Activated CD8-positive, alpha-beta T cell treated with anti-CD3 and anti-CD28 coated beads for 36 hours (primary cell): ENCODE data around the gene SLC1A5. TPM values are rescaled to one million over a fixed set of nuclear protein-coding genes. Genes with fewer than 3 reads are reported as not detected.

Source experiments
- ATAC-seq: fragments of 200-7000 bp; cut with Tn5 transposase; one replicate; pipeline ENCODE4 v1.10.0; 2021; ENCODE audit warnings: mild to moderate bottlenecking, moderate library complexity
- CTCF ChIA-PET: fragments of 350-600 bp; sonication (Branson Sonifier 250); formaldehyde crosslinking; loops from one replicate; lab custom pipeline; 2021; ENCODE audit warnings: antibody characterized with exemption; lab: Charles Lee
- POLR2A ChIA-PET: fragments of 350-600 bp; sonication (Branson Sonifier 250); formaldehyde crosslinking; loops from one replicate; lab custom pipeline; 2021; ENCODE audit warnings: antibody characterized with exemption; lab: Charles Lee
- DNase-seq: peaks from one replicate; pipeline ENCODE4 v3.0.0-alpha.2; 2020
- H3K27ac Mint-ChIP-seq: one replicate; pipeline ENCODE4 v1.8.0; 2021; ENCODE audit warnings: mild to moderate bottlenecking, mixed read lengths
- H3K27me3 Mint-ChIP-seq: one replicate; pipeline ENCODE4 v1.8.0; 2021; ENCODE audit warnings: mixed read lengths
- H3K36me3 Mint-ChIP-seq: one replicate; pipeline ENCODE4 v1.8.0; 2021; ENCODE audit warnings: low read depth, mixed read lengths
- H3K4me1 Mint-ChIP-seq: one replicate; pipeline ENCODE4 v1.8.0; 2021; ENCODE audit warnings: low read depth, mixed read lengths
- H3K4me3 Mint-ChIP-seq: one replicate; pipeline ENCODE4 v1.8.0; 2021; ENCODE audit warnings: mild to moderate bottlenecking, moderate library complexity, mixed read lengths
- H3K9me3 Mint-ChIP-seq: one replicate; pipeline ENCODE4 v1.8.0; 2021; ENCODE audit warnings: mixed read lengths
- intact Hi-C: fragments of 100-400 bp; cut with micrococcal nuclease; formaldehyde crosslinking; loops from one replicate; pipeline ENCODE4 v1.10.0; 2022
- total RNA-seq, 2 experiments: library from RNA; stranded (reverse); gene quantifications; one replicate each; pipeline ENCODE4 v1.2.3, GENCODE V29; 2021
- TF ChIP-seq, protein P1 (sequence below): fragments of 200-600 bp; IDR thresholded peaks from one replicate; pipeline ENCODE4 v1.8.0; 2022; ENCODE audit warnings: antibody characterized with exemption, mild to moderate bottlenecking

SLC1A5 gene
- 100 to 1,000 TPM; 235 TPM for total RNA-seq

- ATAC-seq (peak; percentile 83), DNase-seq (peak; percentile 99)
- Mint-ChIP-seq H3K36me3 (peaks cover 42% of the 10 kb centered on the region), H3K9me3 (peaks cover 2% of the 10 kb centered on the region), H3K4me3 (peak within 1 kb of the TSS; percentile 98), H3K4me1 (peaks cover 29% of the 10 kb centered on the region), H3K27ac (peak within 1 kb of the TSS; percentile 98), H3K27me3 (no peaks in the 10 kb centered on the region)
- intact Hi-C loops: loop anchor here (10.0 kb wide), 1 partner anchor 56 kb away; no protein-coding TSS in a partner anchor
- ChIA-PET POLR2A (interaction anchor here (0.6 to 5.6 kb wide), 25 partner anchors 8 to 438 kb away, joined by 3 to 47 read pairs (median 5); partner anchors contain the start of genes AP2S1, CALM3 and ZC3H4), CTCF (interaction anchor here (1.0 to 3.4 kb wide), 7 partner anchors 22 to 496 kb away, joined by 3 to 20 read pairs (median 4); no protein-coding TSS in a partner anchor)
- TF ChIP-seq, protein P1, sequence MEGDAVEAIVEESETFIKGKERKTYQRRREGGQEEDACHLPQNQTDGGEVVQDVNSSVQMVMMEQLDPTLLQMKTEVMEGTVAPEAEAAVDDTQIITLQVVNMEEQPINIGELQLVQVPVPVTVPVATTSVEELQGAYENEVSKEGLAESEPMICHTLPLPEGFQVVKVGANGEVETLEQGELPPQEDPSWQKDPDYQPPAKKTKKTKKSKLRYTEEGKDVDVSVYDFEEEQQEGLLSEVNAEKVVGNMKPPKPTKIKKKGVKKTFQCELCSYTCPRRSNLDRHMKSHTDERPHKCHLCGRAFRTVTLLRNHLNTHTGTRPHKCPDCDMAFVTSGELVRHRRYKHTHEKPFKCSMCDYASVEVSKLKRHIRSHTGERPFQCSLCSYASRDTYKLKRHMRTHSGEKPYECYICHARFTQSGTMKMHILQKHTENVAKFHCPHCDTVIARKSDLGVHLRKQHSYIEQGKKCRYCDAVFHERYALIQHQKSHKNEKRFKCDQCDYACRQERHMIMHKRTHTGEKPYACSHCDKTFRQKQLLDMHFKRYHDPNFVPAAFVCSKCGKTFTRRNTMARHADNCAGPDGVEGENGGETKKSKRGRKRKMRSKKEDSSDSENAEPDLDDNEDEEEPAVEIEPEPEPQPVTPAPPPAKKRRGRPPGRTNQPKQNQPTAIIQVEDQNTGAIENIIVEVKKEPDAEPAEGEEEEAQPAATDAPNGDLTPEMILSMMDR: no peak
Observed at GRCh38 chr19:46788262-46788967, at the start of gene SLC1A5. SLC1A5 (minus strand) TSS chr19:46788594; CDS start chr19:46787965, 629 bp downstream.

DNA sequence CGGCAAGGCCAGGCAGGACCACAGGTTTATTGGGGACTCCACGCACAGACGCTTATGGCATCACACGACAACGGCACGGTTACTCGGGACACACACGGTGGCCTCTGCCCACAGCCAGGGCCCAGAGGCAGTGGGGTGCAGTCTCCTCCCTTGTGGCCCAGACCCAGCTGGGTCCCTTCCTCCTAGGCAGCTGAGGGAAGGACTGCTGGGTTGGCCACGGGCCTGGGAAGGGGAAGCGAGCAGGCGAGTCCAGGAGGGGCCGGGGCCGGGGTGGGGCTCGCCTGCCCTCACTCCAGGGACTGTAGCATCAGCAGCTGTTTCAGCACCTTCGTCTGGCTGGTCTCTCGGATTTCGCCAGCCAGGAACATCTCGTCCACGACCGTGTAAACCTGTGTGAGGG lies 49.8 kb upstream of the SLC1A5 start:
- POLR2A ChIA-PET: interaction anchor here (1.7 kb wide), 1 partner anchor 51 kb away, joined by 3 read pairs; no protein-coding TSS in a partner anchor
- peaks cover 14% of the 10 kb centered on the region for H3K36me3 Mint-ChIP-seq
- CTCF ChIA-PET: interaction anchor here (2.8 to 5.6 kb wide), 2 partner anchors 71 to 84 kb away, joined by 8 to 147 read pairs; no protein-coding TSS in a partner anchor

GRCh38 chr19:46834984-46835383 lies 46.6 kb upstream of the SLC1A5 start:
- ChIA-PET CTCF (interaction anchor here (1.0 to 1.5 kb wide), 3 partner anchors 9 to 69 kb away, joined by 3 to 4 read pairs (median 3); no protein-coding TSS in a partner anchor), POLR2A (no interaction called here)
- H3K27me3 Mint-ChIP-seq: no peaks in the 10 kb centered on the region
- no peaks in the 10 kb centered on the region for H3K4me1 Mint-ChIP-seq
- DNase-seq (no peak), ATAC-seq (no peak)
- no peak overlapping the region for H3K27ac Mint-ChIP-seq
- TF ChIP-seq, protein P1: no peak
- peaks cover 5% of the 10 kb centered on the region for H3K36me3 Mint-ChIP-seq
- intact Hi-C loops: no loop called here
- H3K9me3 Mint-ChIP-seq: no peaks in the 10 kb centered on the region
- no peak overlapping the region for H3K4me3 Mint-ChIP-seq

More for the DNA sequence above, 49.8 kb upstream of the SLC1A5 start:
- Mint-ChIP-seq H3K4me1 (no peaks in the 10 kb centered on the region), H3K27me3 (no peaks in the 10 kb centered on the region), H3K4me3 (no peak overlapping the region), H3K27ac (no peak overlapping the region), H3K9me3 (no peaks in the 10 kb centered on the region)
- ATAC-seq: no peak
- intact Hi-C loops: no loop called here
- TF ChIP-seq, protein P1: no peak
- DNase-seq: no peak

GRCh38 chr19:46834121-46834520 lies 45.7 kb upstream of the SLC1A5 start:
- Mint-ChIP-seq H3K4me1 (peaks cover 1% of the 10 kb centered on the region), H3K27ac (no peak overlapping the region), H3K27me3 (no peaks in the 10 kb centered on the region), H3K9me3 (no peaks in the 10 kb centered on the region), H3K36me3 (peaks cover 5% of the 10 kb centered on the region), H3K4me3 (no peak overlapping the region)
- no peak for ATAC-seq
- ChIA-PET CTCF (interaction anchor here (0.7 to 1.5 kb wide), 7 partner anchors 9 to 83 kb away, joined by 3 to 4 read pairs (median 3); no protein-coding TSS in a partner anchor), POLR2A (no interaction called here)
- intact Hi-C loops: no loop called here
- no peak for DNase-seq
- TF ChIP-seq, protein P1: no peak
